MM.1S (cell line): ENCODE measurements around the gene POM121L2.

ENCODE experiments used
- CTCF ChIP-seq: fragments of 300-600 bp; sonication (generic); IDR thresholded peaks from 2 replicates; pipeline ENCODE4 v1.5.1; 2016; ENCODE audit warnings: antibody characterized with exemption, low read length, mixed read lengths
- EZH2 ChIP-seq: fragments of 300-600 bp; sonication (generic); optimal IDR thresholded peaks from 2 replicates; pipeline ENCODE3; 2017; ENCODE audit warnings: low read depth, mild to moderate bottlenecking, antibody characterized with exemption, low read length, mixed read lengths
- EZH2phosphoT487 ChIP-seq: fragments of 300-600 bp; sonication (generic); IDR thresholded peaks from 2 replicates; pipeline ENCODE4 v1.6.1; 2018; ENCODE audit warnings: antibody characterized with exemption, low read length

- TF ChIP-seq CTCF = no peak
- TF ChIP-seq EZH2 = no peak
- TF ChIP-seq EZH2phosphoT487 = no peak
These were observed 25.9 kb downstream of the POM121L2 start for GRCh38 chr6:27286141-27286540.
